B cell (primary cell): Measurements from ENCODE around the gene HELT.

Experiments used
- EZH2 ChIP-seq: IDR thresholded peaks from 2 replicates; pipeline ENCODE4 v1.6.1; 2012; ENCODE audit warnings: borderline replicate concordance, low read depth, mild to moderate bottlenecking, moderate library complexity, low read length; ENCODE audit not compliant: insufficient read depth, poor library complexity, severe bottlenecking
- TF ChIP-seq, protein P1 (sequence below): fragments of 200-600 bp; IDR thresholded peaks from one replicate; pipeline ENCODE4 v1.8.0; 2022; ENCODE audit warnings: antibody characterized with exemption, mild to moderate bottlenecking

DNA sequence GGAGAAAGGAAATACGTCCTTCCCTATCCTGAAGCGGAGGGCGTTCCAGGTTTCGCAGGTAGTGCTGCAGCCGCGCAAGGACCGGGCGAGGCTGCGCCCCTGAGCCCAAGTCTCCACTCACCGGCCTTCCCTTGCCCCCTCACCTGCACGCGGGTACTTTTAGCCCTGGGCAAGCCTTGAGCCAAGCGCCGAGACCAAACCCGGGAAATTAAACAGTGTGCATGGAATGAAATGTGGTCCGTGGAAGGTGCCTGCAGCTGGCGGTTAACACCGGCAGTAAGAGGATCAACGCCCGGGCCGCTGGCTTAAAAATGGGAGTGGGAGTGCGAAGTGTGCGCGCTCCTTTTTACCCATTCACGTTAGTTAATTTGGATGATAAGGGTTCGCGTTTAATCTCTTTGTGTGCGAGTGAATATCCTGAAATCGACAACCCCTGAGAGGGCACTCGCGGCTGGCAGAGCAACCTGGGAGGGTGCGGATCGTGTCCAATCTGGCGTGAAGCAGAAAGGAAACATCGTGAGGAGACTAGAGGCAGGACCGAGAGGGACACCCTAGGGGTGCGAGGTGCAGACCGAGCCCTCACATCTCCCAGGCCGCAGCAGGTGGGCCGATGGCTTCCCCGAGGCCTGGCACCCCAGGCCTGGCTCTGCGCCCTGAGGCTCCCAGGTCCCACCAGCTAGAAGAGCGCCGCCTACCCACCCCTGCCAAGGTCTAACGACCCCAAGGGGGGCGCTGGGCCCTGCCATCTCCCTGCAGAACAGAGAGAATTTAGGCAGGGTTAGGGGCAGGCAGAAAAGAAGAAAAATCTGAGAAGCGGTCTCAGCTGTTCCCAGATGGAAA lies 2.0 kb upstream of the HELT start:
- TF ChIP-seq, protein P1, sequence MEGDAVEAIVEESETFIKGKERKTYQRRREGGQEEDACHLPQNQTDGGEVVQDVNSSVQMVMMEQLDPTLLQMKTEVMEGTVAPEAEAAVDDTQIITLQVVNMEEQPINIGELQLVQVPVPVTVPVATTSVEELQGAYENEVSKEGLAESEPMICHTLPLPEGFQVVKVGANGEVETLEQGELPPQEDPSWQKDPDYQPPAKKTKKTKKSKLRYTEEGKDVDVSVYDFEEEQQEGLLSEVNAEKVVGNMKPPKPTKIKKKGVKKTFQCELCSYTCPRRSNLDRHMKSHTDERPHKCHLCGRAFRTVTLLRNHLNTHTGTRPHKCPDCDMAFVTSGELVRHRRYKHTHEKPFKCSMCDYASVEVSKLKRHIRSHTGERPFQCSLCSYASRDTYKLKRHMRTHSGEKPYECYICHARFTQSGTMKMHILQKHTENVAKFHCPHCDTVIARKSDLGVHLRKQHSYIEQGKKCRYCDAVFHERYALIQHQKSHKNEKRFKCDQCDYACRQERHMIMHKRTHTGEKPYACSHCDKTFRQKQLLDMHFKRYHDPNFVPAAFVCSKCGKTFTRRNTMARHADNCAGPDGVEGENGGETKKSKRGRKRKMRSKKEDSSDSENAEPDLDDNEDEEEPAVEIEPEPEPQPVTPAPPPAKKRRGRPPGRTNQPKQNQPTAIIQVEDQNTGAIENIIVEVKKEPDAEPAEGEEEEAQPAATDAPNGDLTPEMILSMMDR: no peak
- no peak for TF ChIP-seq EZH2
